Panc1 (cell line): ENCODE measurements around the gene MAGEF1. TPM values are rescaled to one million over a fixed set of nuclear protein-coding genes. Genes with fewer than 3 reads are reported as not detected.
"Not testable (repeated sequence)": the region's sequence is repeated elsewhere in the genome, so short reads cannot be mapped to it uniquely, and the experiment has no call there.

Source experiments
- ATAC-seq: fragments of 200-7000 bp; cut with Tn5 transposase; 2 replicates; pipeline ENCODE4 v1.9.1; 2020; ENCODE audit warnings: mild to moderate bottlenecking, moderate library complexity
- BruUV-seq: library from RNA; stranded (reverse); fragments of 400-500 nt; replicated peaks from 2 replicates; lab custom pipeline; 2021; lab: Mats Ljungman, UMichigan
- CTCF ChIA-PET: fragments of 300-600 bp; sonication (Branson Sonifier 250); formaldehyde crosslinking; loops from one replicate; lab custom pipeline; 2022; ENCODE audit warnings: antibody characterized with exemption; lab: Charles Lee
- POLR2A ChIA-PET: fragments of 300-600 bp; sonication (Branson Sonifier 250); formaldehyde crosslinking; loops from one replicate; lab custom pipeline; 2022; ENCODE audit warnings: antibody characterized with exemption; lab: Charles Lee
- DNase-seq: peaks from one replicate; pipeline ENCODE4 v3.0.0-alpha.2; 2010; ENCODE audit warnings: low read depth, low spot score
- H3K27ac ChIP-seq: 2 replicates; pipeline ENCODE4 v1.5.1; 2011; ENCODE audit warnings: mild to moderate bottlenecking, low read length, inconsistent platforms
- H3K27me3 ChIP-seq: fragments of 200-500 bp; sonication (Bioruptor generic); 2 replicates; pipeline ENCODE4 v1.6.0; 2014; ENCODE audit warnings: low read length, inconsistent platforms; ENCODE audit not compliant: control insufficient read depth, insufficient read depth
- H3K36me3 ChIP-seq: fragments of 200-500 bp; sonication (Bioruptor generic); 2 replicates; pipeline ENCODE4 v1.5.1; 2014; ENCODE audit warnings: inconsistent platforms, mild to moderate bottlenecking, low read length, moderate library complexity; ENCODE audit not compliant: control insufficient read depth, insufficient read depth
- H3K4me1 ChIP-seq: 2 replicates; pipeline ENCODE4 v1.5.1; 2011; ENCODE audit warnings: inconsistent platforms, mild to moderate bottlenecking, low read length, moderate library complexity; ENCODE audit not compliant: control insufficient read depth, insufficient read depth
- H3K4me3 ChIP-seq, 2 experiments: 2 replicates each; pipeline ENCODE4 v1.5.1; 2011 to 2012; ENCODE audit warnings: low read depth in 2 of 2, low read length in 2 of 2, mild to moderate bottlenecking in 2 of 2, inconsistent platforms in 1 of 2, moderate library complexity in 1 of 2
- H3K9me3 ChIP-seq: fragments of 200-500 bp; sonication (Bioruptor generic); 2 replicates; pipeline ENCODE4 v1.5.1; 2014; ENCODE audit warnings: low read depth, mild to moderate bottlenecking, inconsistent platforms, low read length, moderate library complexity; ENCODE audit not compliant: control insufficient read depth, insufficient read depth
- POLR2AphosphoS5 ChIP-seq: IDR thresholded peaks from 2 replicates; pipeline ENCODE4 v1.6.1; 2012; ENCODE audit warnings: mild to moderate bottlenecking, low read depth, low read length, moderate library complexity
- REST ChIP-seq, 2 experiments: IDR thresholded peaks; 2 replicates each; pipeline ENCODE4 v1.6.1; 2011 to 2012; ENCODE audit warnings: low read depth in 2 of 2, control low read depth in 1 of 2, low read length in 1 of 2, mild to moderate bottlenecking in 1 of 2, moderate library complexity in 1 of 2; ENCODE audit not compliant: insufficient read depth in 1 of 2
- SIN3A ChIP-seq: IDR thresholded peaks from 2 replicates; pipeline ENCODE4 v1.6.1; 2012; ENCODE audit warnings: low read depth, mild to moderate bottlenecking, low read length, moderate library complexity, borderline replicate concordance; ENCODE audit not compliant: insufficient read depth
- TCF7L2 ChIP-seq: IDR thresholded peaks from 2 replicates; pipeline ENCODE4 v1.6.1; 2011; ENCODE audit warnings: mild to moderate bottlenecking, low read depth, low read length, inconsistent platforms
- in situ Hi-C: cut with HindIII; loops from 2 replicates; pipeline ENCODE4 v1.10.0; 2016; ENCODE audit warnings: low sequenced_read_pairs, low pct_unique_long_range_greater_than_20kb
- intact Hi-C: fragments of 100-400 bp; cut with micrococcal nuclease; formaldehyde crosslinking; loops from one replicate; pipeline ENCODE4 v1.10.0; 2022; ENCODE audit not compliant: unreplicated experiment
- total RNA-seq: library from RNA; stranded (reverse); gene quantifications from one replicate; pipeline ENCODE4 v1.2.1, GENCODE V29; 2021; ENCODE audit not compliant: unreplicated experiment
- TF ChIP-seq, protein P1 (sequence below): fragments of 450-650 bp; IDR thresholded peaks from 2 replicates; pipeline ENCODE4 v1.5.1; 2017; ENCODE audit warnings: mild to moderate bottlenecking

MAGEF1 gene
- total RNA-seq, 1 experiment from 2014 or later: 27.7 TPM

GRCh38 chr3:184731786-184732537, 20.1 kb upstream of the MAGEF1 start:
- Histone ChIP-seq H3K27ac (no peak overlapping the region), H3K4me3 (no peak overlapping the region), H3K27me3 (no peaks in the 10 kb centered on the region; the same call in 1 of the 2 replicates), H3K36me3 (no peaks in the 10 kb centered on the region), H3K4me1 (no peaks in the 10 kb centered on the region), H3K9me3 (no peaks in the 10 kb centered on the region)
- in situ Hi-C loops: no loop called here
- ChIA-PET POLR2A (no interaction called here), CTCF (no interaction called here)
- intact Hi-C loops: no loop called here
- no peak for DNase-seq
- no peak for TF ChIP-seq SIN3A
- no peak for TF ChIP-seq TCF7L2
- TF ChIP-seq REST (IDR thresholded peaks at IDR 0.05; ENCODE audit: insufficient read depth in 1 of 2, low read depth in 2 of 2, low read length in 1 of 2): no peak
- TF ChIP-seq POLR2AphosphoS5: no peak
- TF ChIP-seq, protein P1, sequence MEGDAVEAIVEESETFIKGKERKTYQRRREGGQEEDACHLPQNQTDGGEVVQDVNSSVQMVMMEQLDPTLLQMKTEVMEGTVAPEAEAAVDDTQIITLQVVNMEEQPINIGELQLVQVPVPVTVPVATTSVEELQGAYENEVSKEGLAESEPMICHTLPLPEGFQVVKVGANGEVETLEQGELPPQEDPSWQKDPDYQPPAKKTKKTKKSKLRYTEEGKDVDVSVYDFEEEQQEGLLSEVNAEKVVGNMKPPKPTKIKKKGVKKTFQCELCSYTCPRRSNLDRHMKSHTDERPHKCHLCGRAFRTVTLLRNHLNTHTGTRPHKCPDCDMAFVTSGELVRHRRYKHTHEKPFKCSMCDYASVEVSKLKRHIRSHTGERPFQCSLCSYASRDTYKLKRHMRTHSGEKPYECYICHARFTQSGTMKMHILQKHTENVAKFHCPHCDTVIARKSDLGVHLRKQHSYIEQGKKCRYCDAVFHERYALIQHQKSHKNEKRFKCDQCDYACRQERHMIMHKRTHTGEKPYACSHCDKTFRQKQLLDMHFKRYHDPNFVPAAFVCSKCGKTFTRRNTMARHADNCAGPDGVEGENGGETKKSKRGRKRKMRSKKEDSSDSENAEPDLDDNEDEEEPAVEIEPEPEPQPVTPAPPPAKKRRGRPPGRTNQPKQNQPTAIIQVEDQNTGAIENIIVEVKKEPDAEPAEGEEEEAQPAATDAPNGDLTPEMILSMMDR: no peak
- ATAC-seq: no peak
- BruUV-seq: no TSS peak

- no peak overlapping the region for H3K4me3 ChIP-seq
- in situ Hi-C loops: no loop called here
- POLR2A ChIA-PET: interaction anchor here (0.9 kb wide), 1 partner anchor 11 kb away, joined by 3 read pairs; no protein-coding TSS in a partner anchor
- no peak for TF ChIP-seq POLR2AphosphoS5
- TF ChIP-seq TCF7L2: no peak
- TF ChIP-seq SIN3A: no peak
- no peak for TF ChIP-seq REST (IDR thresholded peaks at IDR 0.05; ENCODE audit: insufficient read depth in 1 of 2, low read depth in 2 of 2, low read length in 1 of 2)
- TF ChIP-seq, protein P1: no peak
- no peaks in the 10 kb centered on the region; the same call in 1 of the 2 replicates for H3K27me3 ChIP-seq
- H3K36me3 ChIP-seq: no peaks in the 10 kb centered on the region
- H3K4me1 ChIP-seq: no peaks in the 10 kb centered on the region
- no peak overlapping the region for H3K27ac ChIP-seq
- DNase-seq (no peak), ATAC-seq (no peak)
- intact Hi-C loops: no loop called here
- no peaks in the 10 kb centered on the region for H3K9me3 ChIP-seq
- no TSS peak for BruUV-seq
- CTCF ChIA-PET: no interaction called here
Observed at GRCh38 chr3:184730924-184731323, 19.1 kb upstream of the MAGEF1 start.

DNA sequence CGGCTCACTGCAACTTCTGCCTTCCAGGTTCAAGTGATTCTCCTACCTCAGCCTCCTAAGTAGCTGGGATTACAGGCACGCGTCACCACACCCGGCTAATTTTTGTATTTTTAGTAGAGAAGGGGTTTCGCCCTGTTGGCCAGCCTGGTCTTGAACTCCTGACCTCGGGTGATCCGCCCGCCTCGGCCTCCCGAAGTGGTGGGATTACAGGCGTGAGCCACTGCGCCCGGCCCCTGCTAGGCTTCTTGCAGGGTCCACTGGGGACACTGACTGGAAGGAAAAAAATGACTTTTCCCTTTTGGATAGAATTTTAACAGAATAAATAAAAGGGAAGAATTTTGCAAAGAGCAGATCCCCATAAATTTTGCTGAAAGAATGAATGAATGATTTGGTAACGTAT, 17.3 kb upstream of the MAGEF1 start:
- H3K9me3 ChIP-seq, H3K27me3 ChIP-seq, H3K36me3 ChIP-seq, BruUV-seq, POLR2A ChIA-PET, DNase-seq, H3K27ac ChIP-seq, intact Hi-C loops, in situ Hi-C loops, H3K4me1 ChIP-seq, ATAC-seq, CTCF ChIA-PET, H3K4me3 ChIP-seq: not testable (repeated sequence)
